K562 (cell line): ENCODE results near the gene MLKL. TPM values are rescaled to one million over a fixed set of nuclear protein-coding genes. Genes with fewer than 3 reads are reported as not detected.

ENCODE experiments used
- ASH1L ChIP-seq: fragments of 450-650 bp; IDR thresholded peaks from 2 replicates; pipeline ENCODE4 v1.6.1; 2018; ENCODE audit warnings: borderline replicate concordance, mild to moderate bottlenecking, low read depth; ENCODE audit not compliant: partially characterized antibody
- CREM ChIP-seq: IDR thresholded peaks from 2 replicates; pipeline ENCODE4 v1.6.1; 2014; ENCODE audit warnings: antibody characterized with exemption, low read depth
- EP400 ChIP-seq: fragments of 450-650 bp; IDR thresholded peaks from 2 replicates; pipeline ENCODE4 v1.6.1; 2017; ENCODE audit warnings: antibody characterized with exemption, mild to moderate bottlenecking, moderate library complexity
- HMG20B ChIP-seq: fragments of 250-450 bp; sonication (Bioruptor Pico); IDR thresholded peaks from 2 replicates; pipeline ENCODE4 v1.5.0; 2021; ENCODE audit warnings: mild to moderate bottlenecking
- HNRNPH1 ChIP-seq: fragments of 200-400 bp; formaldehyde crosslinking; optimal IDR thresholded peaks from 2 replicates; pipeline ENCODE3; 2017; ENCODE audit warnings: low read depth, mild to moderate bottlenecking, low read length, moderate library complexity
- HNRNPL ChIP-seq: fragments of 200-400 bp; formaldehyde crosslinking; IDR thresholded peaks from 2 replicates; pipeline ENCODE4 v1.6.1; 2017; ENCODE audit warnings: low read depth, mild to moderate bottlenecking, low read length
- MIER1 ChIP-seq: fragments of 450-650 bp; IDR thresholded peaks from 2 replicates; pipeline ENCODE4 v1.6.1; 2016; ENCODE audit warnings: antibody characterized with exemption, mild to moderate bottlenecking, low read depth
- MTA3 ChIP-seq: fragments of 450-650 bp; formaldehyde crosslinking; IDR thresholded peaks from 2 replicates; pipeline ENCODE4 v1.6.1; 2017; ENCODE audit warnings: mild to moderate bottlenecking, borderline replicate concordance
- RFX5 ChIP-seq: IDR thresholded peaks from 2 replicates; pipeline ENCODE4 v1.6.1; 2011; ENCODE audit warnings: low read depth, mild to moderate bottlenecking, improper control_type of control experiment, low read length
- RFX7 ChIP-seq: fragments of 250-450 bp; sonication (Bioruptor Pico); IDR thresholded peaks from 2 replicates; pipeline ENCODE4 v1.5.1; 2021; ENCODE audit warnings: mild to moderate bottlenecking
- SP1 ChIP-seq: sonication (generic); formaldehyde crosslinking; IDR thresholded peaks from 2 replicates; pipeline ENCODE4 v1.8.1; 2022; ENCODE audit warnings: mild to moderate bottlenecking, missing genetic modification reagents
- SRF ChIP-seq, 2 experiments: fragments of 250-450, 450-650 bp in 1 of 2; sonication (Bioruptor Pico) in 1 of 2; sonication (generic) in 1 of 2; formaldehyde crosslinking; IDR thresholded peaks; 2 replicates each; pipeline versions ENCODE4 v1.5.0 to v1.5.1; 2020 to 2022; ENCODE audit warnings: mild to moderate bottlenecking in 1 of 2, missing genetic modification reagents in 1 of 2
- STAT5A ChIP-seq: IDR thresholded peaks from 2 replicates; pipeline ENCODE4 v1.6.1; 2012; ENCODE audit warnings: low read length, inconsistent platforms, borderline replicate concordance
- TCF3 ChIP-seq: sonication (generic); formaldehyde crosslinking; IDR thresholded peaks from 2 replicates; pipeline ENCODE4 v1.4.0; 2020; ENCODE audit warnings: mild to moderate bottlenecking, missing genetic modification reagents
- ZFX ChIP-seq: sonication (generic); formaldehyde crosslinking; IDR thresholded peaks from 2 replicates; pipeline ENCODE4 v1.8.0; 2022; ENCODE audit warnings: mild to moderate bottlenecking, missing genetic modification reagents, moderate library complexity
- ZNF212 ChIP-seq: fragments of 450-650 bp; formaldehyde crosslinking; IDR thresholded peaks from 2 replicates; pipeline ENCODE4 v1.4.0; 2020; ENCODE audit warnings: mild to moderate bottlenecking
- ZNF668 ChIP-seq: fragments of 250-450 bp; sonication (Bioruptor Pico); IDR thresholded peaks from 2 replicates; pipeline ENCODE4 v1.8.0; 2022; ENCODE audit warnings: mild to moderate bottlenecking, inconsistent platforms
- ZNF717 ChIP-seq: fragments of 250-450 bp; sonication (Bioruptor Pico); IDR thresholded peaks from 2 replicates; pipeline ENCODE4 v1.5.0; 2021
- polyA plus RNA-seq, 8 experiments: library from polyadenylated mRNA; depleted of rRNA in 4 of 8; stranded (reverse) in 5 of 8; unstranded in 3 of 8; fragments of >200 nt; fragmentation: Nextera tagmentation in 2 of 8; fragmentation: Illumina TruSeq in 1 of 8; extraction: Ambion mirVana in 2 of 8; extraction: Trizol in 1 of 8; gene quantifications; 2 replicates each; pipeline versions ENCODE4 v1.2.1 to v1.2.3, GENCODE V29; 2011 to 2014; ENCODE audit warnings: inconsistent platforms in 1 of 8, missing spikeins in 1 of 8
- total RNA-seq, 7 experiments: library from RNA; depleted of rRNA in 6 of 7; stranded (reverse); fragments of >200 nt in 6 of 7; fragmentation: Illumina TruSeq in 2 of 7; extraction: Trizol in 2 of 7; gene quantifications; 2 replicates each; pipeline versions ENCODE4 v1.2.1 to v1.2.3, GENCODE V29; 2011 to 2021; ENCODE audit warnings: low replicate concordance in 1 of 7
- TF ChIP-seq, protein P1 (sequence below): sonication (generic); formaldehyde crosslinking; IDR thresholded peaks from 2 replicates; pipeline ENCODE4 v1.8.0; 2022; ENCODE audit warnings: mild to moderate bottlenecking, missing genetic modification reagents
- TF ChIP-seq, protein P2 (sequence below): fragments of 200-800 bp; sonication (Bioruptor generic); IDR thresholded peaks from 2 replicates; pipeline ENCODE4 v1.6.1; 2017; ENCODE audit warnings: missing genetic modification characterization, missing compliant biosample characterization
- TF ChIP-seq, protein P3 (sequence below): fragments of 450-650 bp; formaldehyde crosslinking; IDR thresholded peaks from 2 replicates; pipeline ENCODE4 v1.4.0; 2020; ENCODE audit warnings: mild to moderate bottlenecking, moderate library complexity
- TF ChIP-seq, protein P4 (sequence below): fragments of 250-450 bp; sonication (Bioruptor Pico); IDR thresholded peaks from 2 replicates; pipeline ENCODE4 v1.4.0; 2020
- TF ChIP-seq, protein P5 (sequence below): fragments of 450-650 bp; IDR thresholded peaks from 2 replicates; pipeline ENCODE4 v1.6.1; 2017; ENCODE audit warnings: antibody characterized with exemption

Gene MLKL
- total and polyA plus RNA-seq, 9 of the 15 experiments (the other 6 are each of a cell fraction or from before 2014, with no cell fraction given), result 1.6 to 6.1 (median 4.8) TPM

DNA sequence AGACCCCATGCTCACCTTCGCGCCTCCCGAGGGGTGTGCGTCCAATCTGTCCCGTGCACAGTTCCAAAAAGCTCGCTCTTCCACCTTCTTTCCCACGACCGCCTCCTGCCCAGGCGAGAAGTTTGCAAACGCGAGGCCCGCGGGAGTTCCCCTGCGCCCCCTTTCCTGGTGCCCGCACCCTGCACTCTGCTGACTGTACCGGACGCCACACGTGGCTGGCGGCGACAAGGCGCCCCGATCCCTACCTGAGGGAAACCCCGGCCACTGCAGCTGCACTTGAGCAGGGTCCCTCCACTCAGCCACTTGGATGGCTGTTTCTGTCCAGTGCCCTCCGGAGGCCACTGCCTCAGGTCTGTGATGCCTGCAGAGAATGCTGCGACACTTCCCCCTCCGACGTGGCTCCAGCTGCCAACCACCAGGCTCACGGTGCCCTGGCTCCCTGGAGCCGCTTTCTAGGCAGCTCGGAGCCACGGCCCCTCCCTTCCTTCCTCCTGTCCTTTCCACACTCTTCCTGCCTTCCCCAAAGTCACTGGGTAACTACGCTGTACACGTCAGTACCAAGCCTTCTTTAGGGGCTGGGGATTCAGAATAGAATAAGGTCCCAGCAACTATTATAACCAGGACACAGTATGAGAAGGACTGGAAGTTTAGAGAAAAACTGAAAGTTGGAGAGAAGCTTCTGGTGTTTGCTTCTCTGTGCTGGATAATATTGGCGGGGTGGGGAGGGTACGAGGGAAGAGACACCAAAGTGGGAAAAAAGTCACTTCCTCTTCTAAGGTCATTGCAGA, at the start of gene MLKL (continued):
- TF ChIP-seq, protein P1, sequence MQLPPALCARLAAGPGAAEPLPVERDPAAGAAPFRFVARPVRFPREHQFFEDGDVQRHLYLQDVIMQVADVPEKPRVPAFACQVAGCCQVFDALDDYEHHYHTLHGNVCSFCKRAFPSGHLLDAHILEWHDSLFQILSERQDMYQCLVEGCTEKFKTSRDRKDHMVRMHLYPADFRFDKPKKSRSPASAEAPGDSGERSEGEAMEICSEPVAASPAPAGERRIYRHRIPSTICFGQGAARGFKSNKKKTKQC, result peak; percentile 58; the same call in 1 of the 2 replicates
- no peak for TF ChIP-seq RFX7
- 0 out of 2 replicates have a peak, but pooled peaks have one; percentile 60 for TF ChIP-seq HNRNPL
- TF ChIP-seq, protein P2, sequence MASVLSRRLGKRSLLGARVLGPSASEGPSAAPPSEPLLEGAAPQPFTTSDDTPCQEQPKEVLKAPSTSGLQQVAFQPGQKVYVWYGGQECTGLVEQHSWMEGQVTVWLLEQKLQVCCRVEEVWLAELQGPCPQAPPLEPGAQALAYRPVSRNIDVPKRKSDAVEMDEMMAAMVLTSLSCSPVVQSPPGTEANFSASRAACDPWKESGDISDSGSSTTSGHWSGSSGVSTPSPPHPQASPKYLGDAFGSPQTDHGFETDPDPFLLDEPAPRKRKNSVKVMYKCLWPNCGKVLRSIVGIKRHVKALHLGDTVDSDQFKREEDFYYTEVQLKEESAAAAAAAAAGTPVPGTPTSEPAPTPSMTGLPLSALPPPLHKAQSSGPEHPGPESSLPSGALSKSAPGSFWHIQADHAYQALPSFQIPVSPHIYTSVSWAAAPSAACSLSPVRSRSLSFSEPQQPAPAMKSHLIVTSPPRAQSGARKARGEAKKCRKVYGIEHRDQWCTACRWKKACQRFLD (CRISPR knock-in tag), result no peak; the same call in 1 of the 2 replicates
- TF ChIP-seq HMG20B (CRISPR knock-in tag), result no peak
- peak; percentile 54 for TF ChIP-seq ZFX
- peak; percentile 29; the same call in 1 of the 2 replicates for TF ChIP-seq SP1 (CRISPR knock-in tag)
- 0 out of 2 replicates have a peak, but pooled peaks have one; percentile 22 for TF ChIP-seq ZNF717
- no peak for TF ChIP-seq TCF3
- TF ChIP-seq ZNF668 (CRISPR knock-in tag), result no peak
- TF ChIP-seq, protein P3, sequence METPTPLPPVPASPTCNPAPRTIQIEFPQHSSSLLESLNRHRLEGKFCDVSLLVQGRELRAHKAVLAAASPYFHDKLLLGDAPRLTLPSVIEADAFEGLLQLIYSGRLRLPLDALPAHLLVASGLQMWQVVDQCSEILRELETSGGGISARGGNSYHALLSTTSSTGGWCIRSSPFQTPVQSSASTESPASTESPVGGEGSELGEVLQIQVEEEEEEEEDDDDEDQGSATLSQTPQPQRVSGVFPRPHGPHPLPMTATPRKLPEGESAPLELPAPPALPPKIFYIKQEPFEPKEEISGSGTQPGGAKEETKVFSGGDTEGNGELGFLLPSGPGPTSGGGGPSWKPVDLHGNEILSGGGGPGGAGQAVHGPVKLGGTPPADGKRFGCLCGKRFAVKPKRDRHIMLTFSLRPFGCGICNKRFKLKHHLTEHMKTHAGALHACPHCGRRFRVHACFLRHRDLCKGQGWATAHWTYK (CRISPR knock-in tag), result peak; percentile 71; the same call in 1 of the 2 replicates
- TF ChIP-seq ZNF212 (CRISPR knock-in tag), result no peak
- TF ChIP-seq, protein P4, sequence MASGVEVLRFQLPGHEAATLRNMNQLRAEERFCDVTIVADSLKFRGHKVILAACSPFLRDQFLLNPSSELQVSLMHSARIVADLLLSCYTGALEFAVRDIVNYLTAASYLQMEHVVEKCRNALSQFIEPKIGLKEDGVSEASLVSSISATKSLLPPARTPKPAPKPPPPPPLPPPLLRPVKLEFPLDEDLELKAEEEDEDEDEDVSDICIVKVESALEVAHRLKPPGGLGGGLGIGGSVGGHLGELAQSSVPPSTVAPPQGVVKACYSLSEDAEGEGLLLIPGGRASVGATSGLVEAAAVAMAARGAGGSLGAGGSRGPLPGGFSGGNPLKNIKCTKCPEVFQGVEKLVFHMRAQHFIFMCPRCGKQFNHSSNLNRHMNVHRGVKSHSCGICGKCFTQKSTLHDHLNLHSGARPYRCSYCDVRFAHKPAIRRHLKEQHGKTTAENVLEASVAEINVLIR (CRISPR knock-in tag), result no peak
- TF ChIP-seq MTA3, result 0 out of 2 replicates have a peak, but pooled peaks have one; percentile 49
- no peak for TF ChIP-seq STAT5A
- no peak for TF ChIP-seq RFX5
- TF ChIP-seq, protein P5, sequence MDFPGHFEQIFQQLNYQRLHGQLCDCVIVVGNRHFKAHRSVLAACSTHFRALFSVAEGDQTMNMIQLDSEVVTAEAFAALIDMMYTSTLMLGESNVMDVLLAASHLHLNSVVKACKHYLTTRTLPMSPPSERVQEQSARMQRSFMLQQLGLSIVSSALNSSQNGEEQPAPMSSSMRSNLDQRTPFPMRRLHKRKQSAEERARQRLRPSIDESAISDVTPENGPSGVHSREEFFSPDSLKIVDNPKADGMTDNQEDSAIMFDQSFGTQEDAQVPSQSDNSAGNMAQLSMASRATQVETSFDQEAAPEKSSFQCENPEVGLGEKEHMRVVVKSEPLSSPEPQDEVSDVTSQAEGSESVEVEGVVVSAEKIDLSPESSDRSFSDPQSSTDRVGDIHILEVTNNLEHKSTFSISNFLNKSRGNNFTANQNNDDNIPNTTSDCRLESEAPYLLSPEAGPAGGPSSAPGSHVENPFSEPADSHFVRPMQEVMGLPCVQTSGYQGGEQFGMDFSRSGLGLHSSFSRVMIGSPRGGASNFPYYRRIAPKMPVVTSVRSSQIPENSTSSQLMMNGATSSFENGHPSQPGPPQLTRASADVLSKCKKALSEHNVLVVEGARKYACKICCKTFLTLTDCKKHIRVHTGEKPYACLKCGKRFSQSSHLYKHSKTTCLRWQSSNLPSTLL, result no peak
- peak; percentile 49 for TF ChIP-seq EP400
- no peak for TF ChIP-seq MIER1
- peak; percentile 3; the same call in 1 of the 2 replicates for TF ChIP-seq CREM
- no peak for TF ChIP-seq ASH1L
- no peak for TF ChIP-seq SRF (CRISPR knock-in tag; IDR thresholded peaks at IDR 0.05)
- no peak for TF ChIP-seq HNRNPH1
